Measurements from ENCODE around the gene METTL13. TPM values are rescaled to one million over a fixed set of nuclear protein-coding genes. Genes with fewer than 3 reads are reported as not detected.

Gene METTL13
- total and polyA plus RNA-seq, 2 of the 4 experiments (the other 2 are of a cell fraction): 25.1 to 26.3 TPM

DNA sequence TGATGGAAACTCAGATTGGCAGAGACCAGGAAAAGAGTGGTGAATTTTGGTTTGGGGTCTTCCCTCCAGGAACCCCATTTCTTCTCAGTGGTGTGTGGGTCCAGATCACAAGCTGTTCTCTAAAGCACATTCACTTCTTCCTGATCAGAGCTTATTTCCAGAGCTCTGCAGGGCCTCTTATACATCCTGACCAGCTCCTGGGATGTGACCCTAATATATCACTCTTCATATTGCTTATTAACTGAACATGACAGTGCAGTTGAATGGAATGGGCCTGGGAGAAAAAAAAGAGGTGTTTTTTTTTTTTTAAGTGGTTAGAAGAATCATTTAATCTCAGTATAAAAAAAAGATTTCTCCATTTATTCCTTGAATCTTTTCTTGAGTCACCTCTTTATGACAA lies 30.2 kb downstream of the METTL13 start:
- no peak for ATAC-seq (ENCODE audit: low read depth)
- no peak overlapping the region for H3K9ac ChIP-seq (ENCODE audit: low read depth, low read length)

More for the DNA sequence above, 30.2 kb downstream of the METTL13 start:
- Histone ChIP-seq H2BK20ac (ENCODE audit: low read depth, low read length) (no peak overlapping the region), H4K8ac (ENCODE audit: low read depth in 2 of 2, low read length in 2 of 2) (no peak overlapping the region), H3K4me1 (ENCODE audit: control insufficient read depth, insufficient read depth, low read length) (no peaks in the 10 kb centered on the region), H3K56ac (ENCODE audit: extremely low read depth, insufficient read depth, low read length) (no peak overlapping the region), H2BK120ac (ENCODE audit: low read depth, low read length) (no peak overlapping the region), H2BK15ac (ENCODE audit: low read depth, low read length) (no peak overlapping the region), H3K27me3 (ENCODE audit: control insufficient read depth, insufficient read depth, low read length) (no peaks in the 10 kb centered on the region; the same call in 1 of the 2 replicates), H3K14ac (replicated peaks; ENCODE audit: low read depth, low read length) (no peak overlapping the region), H3K27ac (ENCODE audit: insufficient read depth, low read length) (no peak overlapping the region), H3K18ac (ENCODE audit: low read depth, low read length) (no peak overlapping the region), H3K4me2 (ENCODE audit: low read depth, low read length) (no peak overlapping the region), H3K4ac (ENCODE audit: low read depth, low read length) (no peak overlapping the region), H3K79me1 (ENCODE audit: low read depth in 1 of 2, low read length in 2 of 2) (no peaks in the 10 kb centered on the region), H2AK5ac (ENCODE audit: low read depth, low read length) (no peak overlapping the region), H2AK9ac (replicated peaks; ENCODE audit: low read depth, low read length, poor library complexity) (no peak overlapping the region), H3K9me3 (ENCODE audit: control insufficient read depth, insufficient read depth, low read length) (no peaks in the 10 kb centered on the region), H4K20me1 (ENCODE audit: insufficient read depth, low read length) (no peaks in the 10 kb centered on the region), H3K36me3 (ENCODE audit: control insufficient read depth, insufficient read depth, low read length) (no peaks in the 10 kb centered on the region), H2AFZ (replicated peaks; ENCODE audit: low read length, poor library complexity) (no peak overlapping the region), H3K4me3 (ENCODE audit: insufficient read depth, low read depth, low read length) (no peak overlapping the region), H3K23ac (ENCODE audit: low read depth, low read length) (no peak overlapping the region), H4K91ac (ENCODE audit: insufficient read depth, low read depth, low read length) (no peak overlapping the region), H2BK5ac (ENCODE audit: low read depth, low read length, poor library complexity, severe bottlenecking) (no peak overlapping the region), H3K9me1 (ENCODE audit: insufficient read depth, low read length) (no peaks in the 10 kb centered on the region), H4K5ac (ENCODE audit: low read depth, low read length) (no peak overlapping the region)
- intact Hi-C loops (cut with micrococcal nuclease): no loop called here
- in situ Hi-C loops (cut with MboI; ENCODE audit: low sequenced_read_pairs): loop anchor here (25.0 kb wide), 1 partner anchor 601 kb away; the partner anchor contains the start of gene C1orf105
- ChIA-PET POLR2A (ENCODE audit: unreplicated experiment) (no interaction called here), CTCF (interaction anchor here (1.2 to 1.4 kb wide), 2 partner anchors 12 to 174 kb away, joined by 4 to 5 read pairs; no protein-coding TSS in a partner anchor)
- dilution Hi-C loops (cut with HindIII; ENCODE audit: low sequenced_read_pairs, unreplicated experiment): no loop called here
- no peak for DNase-seq
- BruUV-seq (replicated peaks): no TSS peak
- no peak for TF ChIP-seq SMC3 (IDR thresholded peaks at IDR 0.05; ENCODE audit: low read depth, low read length)
- TF ChIP-seq MAZ (IDR thresholded peaks at IDR 0.05; ENCODE audit: borderline replicate concordance, low read depth, low read length): no peak
- TF ChIP-seq POLR2A (IDR thresholded peaks at IDR 0.05; ENCODE audit: low read depth, low read length): no peak
- TF ChIP-seq FOS (IDR thresholded peaks at IDR 0.05; ENCODE audit: low read depth, low read length): no peak
- TF ChIP-seq, protein P1, sequence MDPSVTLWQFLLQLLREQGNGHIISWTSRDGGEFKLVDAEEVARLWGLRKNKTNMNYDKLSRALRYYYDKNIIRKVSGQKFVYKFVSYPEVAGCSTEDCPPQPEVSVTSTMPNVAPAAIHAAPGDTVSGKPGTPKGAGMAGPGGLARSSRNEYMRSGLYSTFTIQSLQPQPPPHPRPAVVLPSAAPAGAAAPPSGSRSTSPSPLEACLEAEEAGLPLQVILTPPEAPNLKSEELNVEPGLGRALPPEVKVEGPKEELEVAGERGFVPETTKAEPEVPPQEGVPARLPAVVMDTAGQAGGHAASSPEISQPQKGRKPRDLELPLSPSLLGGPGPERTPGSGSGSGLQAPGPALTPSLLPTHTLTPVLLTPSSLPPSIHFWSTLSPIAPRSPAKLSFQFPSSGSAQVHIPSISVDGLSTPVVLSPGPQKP (IDR thresholded peaks at IDR 0.05; ENCODE audit: borderline replicate concordance, low read depth, low read length): no peak
- no peak for TF ChIP-seq USF2 (IDR thresholded peaks at IDR 0.05; ENCODE audit: low read depth, low read length)
- TF ChIP-seq MXI1 (IDR thresholded peaks at IDR 0.05; ENCODE audit: borderline replicate concordance, low read depth, low read length): no peak
- TF ChIP-seq CTCF (conservative IDR thresholded peaks at IDR 0.05; ENCODE audit: low read depth, low read length): no peak
- no peak for TF ChIP-seq CHD1 (IDR thresholded peaks at IDR 0.05; ENCODE audit: low read depth, low read length)
